Measurements from ENCODE around the gene CYFIP2.
"Not testable (repeated sequence)": the region's sequence is repeated elsewhere in the genome, so short reads cannot be mapped to it uniquely, and the experiment has no call there.

Gene CYFIP2

DNA sequence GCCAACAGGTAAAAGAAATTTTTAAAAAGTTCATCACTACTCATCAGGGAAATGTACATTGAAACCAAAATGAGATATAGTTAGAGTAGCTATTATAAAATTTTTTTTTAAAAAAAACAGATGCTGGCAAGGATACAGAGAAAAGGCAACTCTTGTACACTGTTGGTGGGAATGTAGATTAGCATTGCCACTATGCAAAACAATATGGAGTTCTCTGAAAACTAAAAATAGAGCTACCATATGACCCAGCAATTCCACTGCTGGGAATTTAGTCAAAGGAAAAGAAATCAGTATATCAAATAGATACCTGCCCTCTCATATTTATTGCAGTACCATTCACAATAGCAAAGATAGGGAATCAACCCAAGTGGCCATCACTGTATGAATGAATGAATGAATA, 149.9 kb downstream of the CYFIP2 start:
- DNase-seq: no peak

GRCh38 chr5:157419521-157419920, 153.6 kb downstream of the CYFIP2 start:
- DNase-seq: not testable (repeated sequence)

GRCh38 chr5:157429920-157430319, 164.0 kb downstream of the CYFIP2 start:
- DNase-seq: not testable (repeated sequence)

DNA sequence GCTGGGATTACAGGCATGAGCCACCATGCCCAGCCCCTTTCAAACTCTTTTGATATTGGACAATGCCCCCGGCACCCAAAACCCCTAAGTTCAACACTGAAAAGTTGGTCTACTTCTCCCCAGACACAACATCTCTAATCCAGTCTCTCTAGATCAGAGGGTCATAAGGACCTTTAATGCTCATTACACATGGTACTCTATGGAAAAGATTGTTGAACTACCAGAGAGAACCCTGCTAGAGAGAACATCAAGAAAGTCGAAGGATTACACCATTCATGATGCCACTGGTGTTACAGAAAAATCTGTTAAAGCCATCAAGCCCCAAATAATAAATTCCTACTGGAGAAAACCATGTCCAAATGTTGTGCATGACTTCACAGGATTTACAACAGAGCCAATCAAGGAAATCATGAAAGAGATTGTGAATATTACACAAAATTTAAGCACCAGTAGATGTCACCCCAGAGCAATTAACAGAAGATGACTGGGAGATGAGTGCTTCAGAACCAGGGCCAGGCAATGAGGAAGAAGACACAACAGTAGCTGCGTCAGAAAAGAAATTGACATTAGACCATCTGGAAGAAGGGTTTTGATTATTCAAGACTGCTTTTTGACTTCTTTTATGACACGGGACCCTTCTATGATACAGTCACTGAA, 165.7 kb downstream of the CYFIP2 start:
- DNase-seq: peak; percentile 75

- no peak for DNase-seq
Observed at GRCh38 chr5:157434096-157434495, 168.2 kb downstream of the CYFIP2 start.

- DNase-seq: peak; percentile 76
Observed at GRCh38 chr5:157443041-157443549, 177.2 kb downstream of the CYFIP2 start.

- DNase-seq: no peak
Observed at GRCh38 chr5:157444224-157444623, 178.3 kb downstream of the CYFIP2 start.
